IgD-negative memory B cell (primary cell): ENCODE measurements around the gene ZNF629. TPM values are rescaled to one million over a fixed set of nuclear protein-coding genes. Genes with fewer than 3 reads are reported as not detected.
A peak's percentile ranks its signal among the peaks of the same experiment; 100 is the strongest.

Experiments used
- H3K27ac Mint-ChIP-seq, 3 donors: one replicate each; pipeline ENCODE4 v1.8.0; 2020 to 2022; ENCODE audit warnings: mild to moderate bottlenecking in 3 of 3, mixed read lengths in 3 of 3, moderate library complexity in 1 of 3
- H3K27me3 Mint-ChIP-seq: one replicate; pipeline ENCODE4 v1.8.0; 2021; ENCODE audit warnings: mixed read lengths
- H3K36me3 Mint-ChIP-seq: one replicate; pipeline ENCODE4 v1.8.0; 2020; ENCODE audit warnings: mild to moderate bottlenecking, mixed read lengths
- H3K4me1 Mint-ChIP-seq, 3 donors: one replicate each; pipeline ENCODE4 v1.8.0; 2020 to 2022; ENCODE audit warnings: mixed read lengths in 3 of 3, mild to moderate bottlenecking in 1 of 3
- H3K4me3 Mint-ChIP-seq, 4 donors: one replicate each; pipeline ENCODE4 v1.8.0; 2020 to 2022; ENCODE audit warnings: mild to moderate bottlenecking in 4 of 4, mixed read lengths in 4 of 4, moderate library complexity in 3 of 4
- H3K9me3 Mint-ChIP-seq, 3 donors: one replicate each; pipeline ENCODE4 v1.8.0; 2020 to 2021; ENCODE audit warnings: mixed read lengths in 3 of 3, mild to moderate bottlenecking in 1 of 3
- polyA plus RNA-seq: library from polyadenylated mRNA; unstranded; fragments of 300-500 nt; fragmentation: Illumina TruSeq; gene quantifications from one replicate; pipeline ENCODE4 v1.2.3, GENCODE V29; 2021

The ZNF629 gene
- polyA plus RNA-seq, 1 donor from 2014 or later = 0.30 TPM

DNA sequence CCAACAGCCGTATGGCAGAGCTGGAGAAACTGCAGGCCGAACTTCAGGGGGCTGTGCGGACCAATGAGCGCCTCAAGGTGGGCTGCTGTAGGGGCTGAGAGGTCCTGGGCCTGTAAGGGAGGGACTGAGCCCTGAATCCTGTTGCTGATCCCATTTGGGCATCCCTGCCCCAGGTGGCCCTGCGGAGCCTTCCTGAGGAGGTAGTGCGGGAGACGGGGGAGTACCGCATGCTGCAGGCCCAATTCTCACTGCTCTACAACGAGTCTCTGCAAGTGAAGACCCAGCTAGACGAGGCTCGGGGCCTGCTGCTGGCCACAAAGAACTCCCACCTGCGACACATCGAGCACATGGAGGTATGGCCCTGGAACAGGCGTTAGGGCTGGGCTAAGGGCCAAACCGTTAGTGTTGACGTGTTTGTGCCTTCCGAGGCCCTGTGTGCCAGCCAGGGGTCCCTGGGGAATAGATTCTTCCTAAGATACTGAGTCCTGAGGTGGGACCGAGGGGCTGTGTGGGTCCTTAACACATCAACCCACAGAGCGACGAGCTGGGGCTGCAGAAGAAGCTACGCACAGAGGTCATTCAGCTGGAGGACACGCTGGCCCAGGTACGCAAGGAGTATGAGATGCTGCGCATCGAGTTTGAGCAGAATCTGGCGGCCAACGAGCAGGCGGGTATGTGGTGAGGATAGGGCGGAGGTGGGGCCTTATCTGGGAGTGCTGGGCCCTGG is 20.6 kb downstream of the ZNF629 start:
- no peaks in the 10 kb centered on the region for H3K27me3 Mint-ChIP-seq
- H3K9me3 Mint-ChIP-seq = no peaks in the 10 kb centered on the region
- H3K27ac Mint-ChIP-seq = peak overlapping the region in 1 of 3 donors; percentile 55
- peaks cover 5% of the 10 kb centered on the region for H3K36me3 Mint-ChIP-seq
- H3K4me1 Mint-ChIP-seq = peaks cover 14 to 38% (median 29%) of the 10 kb centered on the region in 3 donors
- H3K4me3 Mint-ChIP-seq = no peak overlapping the region

GRCh38 chr16:30764816-30765465 is 22.1 kb downstream of the ZNF629 start:
- peaks cover 3% of the 10 kb centered on the region for H3K36me3 Mint-ChIP-seq
- H3K9me3 Mint-ChIP-seq = no peaks in the 10 kb centered on the region
- peaks cover 23 to 47% (median 38%) of the 10 kb centered on the region in 3 donors for H3K4me1 Mint-ChIP-seq
- peak overlapping the region in 1 of 4 donors; percentile 32 for H3K4me3 Mint-ChIP-seq
- H3K27ac Mint-ChIP-seq = no peak overlapping the region
- no peaks in the 10 kb centered on the region for H3K27me3 Mint-ChIP-seq

DNA sequence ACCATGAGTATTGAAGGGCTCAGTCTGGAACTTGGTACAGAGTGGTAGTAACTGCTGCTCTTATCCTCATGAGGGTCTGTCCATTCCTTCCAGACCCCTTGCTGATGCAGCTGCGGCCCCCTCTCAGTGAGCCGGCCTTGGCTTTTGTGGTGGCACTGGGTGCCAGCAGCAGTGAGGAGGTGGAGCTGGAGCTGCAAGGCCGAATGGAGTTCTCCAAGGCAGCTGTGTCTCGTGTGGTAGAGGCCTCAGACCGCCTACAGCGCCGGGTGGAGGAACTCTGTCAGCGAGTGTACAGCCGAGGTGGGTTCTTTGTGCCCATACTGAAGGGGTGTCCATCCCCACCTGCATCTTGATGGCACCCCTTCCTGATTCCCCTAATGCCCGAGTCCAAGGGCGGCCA is 22.9 kb downstream of the ZNF629 start:
- H3K4me1 Mint-ChIP-seq = peaks cover 20 to 50% (median 36%) of the 10 kb centered on the region in 3 donors
- H3K27ac Mint-ChIP-seq = peak overlapping the region in 2 of 3 donors; percentile 50 to 52
- peaks cover 3% of the 10 kb centered on the region for H3K36me3 Mint-ChIP-seq
- H3K9me3 Mint-ChIP-seq = no peaks in the 10 kb centered on the region
- H3K4me3 Mint-ChIP-seq = peak overlapping the region in 2 of 4 donors; percentile 75 to 80
- H3K27me3 Mint-ChIP-seq = no peaks in the 10 kb centered on the region

GRCh38 chr16:30762991-30763725 is 23.8 kb downstream of the ZNF629 start:
- Mint-ChIP-seq H3K36me3 (peaks cover 2% of the 10 kb centered on the region), H3K27ac (peak overlapping the region; percentile 93 to 95 (median 95)), H3K27me3 (no peaks in the 10 kb centered on the region), H3K9me3 (no peaks in the 10 kb centered on the region), H3K4me3 (peak overlapping the region; percentile 95 to 99 (median 98)), H3K4me1 (peaks cover 26 to 56% (median 36%) of the 10 kb centered on the region in 3 donors)

- Mint-ChIP-seq H3K4me3 (peak within 1 kb of the TSS; percentile 95 to 99 (median 98)), H3K4me1 (peaks cover 20 to 48% (median 30%) of the 10 kb centered on the region in 3 donors), H3K27ac (peak within 1 kb of the TSS; percentile 93 to 95 (median 95)), H3K36me3 (peaks cover 2% of the 10 kb centered on the region), H3K27me3 (no peaks in the 10 kb centered on the region), H3K9me3 (no peaks in the 10 kb centered on the region)
These were observed 24.8 kb downstream of the ZNF629 start, which contains the start of the genes CFAP119 and RNF40 for GRCh38 chr16:30761928-30762902. CFAP119 (minus strand) TSS chr16:30762062; CDS start chr16:30761748, 314 bp downstream. RNF40 (plus strand) TSS chr16:30762322; CDS start chr16:30762546, 224 bp downstream.

GRCh38 chr16:30761427-30761927 is 25.5 kb downstream of the ZNF629 start:
- H3K4me3 Mint-ChIP-seq = peak overlapping the region; percentile 95 to 99 (median 98)
- H3K4me1 Mint-ChIP-seq = peaks cover 20 to 45% (median 27%) of the 10 kb centered on the region in 3 donors
- H3K9me3 Mint-ChIP-seq = no peaks in the 10 kb centered on the region
- peak overlapping the region; percentile 93 to 95 (median 95) for H3K27ac Mint-ChIP-seq
- no peaks in the 10 kb centered on the region for H3K27me3 Mint-ChIP-seq
- no peaks in the 10 kb centered on the region for H3K36me3 Mint-ChIP-seq

- H3K9me3 Mint-ChIP-seq = no peaks in the 10 kb centered on the region
- H3K27me3 Mint-ChIP-seq = no peaks in the 10 kb centered on the region
- peaks cover 20 to 45% (median 27%) of the 10 kb centered on the region in 3 donors for H3K4me1 Mint-ChIP-seq
- peak overlapping the region; percentile 39 to 95 (median 95) for H3K27ac Mint-ChIP-seq
- peak overlapping the region; percentile 95 to 99 (median 98) for H3K4me3 Mint-ChIP-seq
- no peaks in the 10 kb centered on the region for H3K36me3 Mint-ChIP-seq
These were observed 26.2 kb downstream of the ZNF629 start for GRCh38 chr16:30760577-30761426.

DNA sequence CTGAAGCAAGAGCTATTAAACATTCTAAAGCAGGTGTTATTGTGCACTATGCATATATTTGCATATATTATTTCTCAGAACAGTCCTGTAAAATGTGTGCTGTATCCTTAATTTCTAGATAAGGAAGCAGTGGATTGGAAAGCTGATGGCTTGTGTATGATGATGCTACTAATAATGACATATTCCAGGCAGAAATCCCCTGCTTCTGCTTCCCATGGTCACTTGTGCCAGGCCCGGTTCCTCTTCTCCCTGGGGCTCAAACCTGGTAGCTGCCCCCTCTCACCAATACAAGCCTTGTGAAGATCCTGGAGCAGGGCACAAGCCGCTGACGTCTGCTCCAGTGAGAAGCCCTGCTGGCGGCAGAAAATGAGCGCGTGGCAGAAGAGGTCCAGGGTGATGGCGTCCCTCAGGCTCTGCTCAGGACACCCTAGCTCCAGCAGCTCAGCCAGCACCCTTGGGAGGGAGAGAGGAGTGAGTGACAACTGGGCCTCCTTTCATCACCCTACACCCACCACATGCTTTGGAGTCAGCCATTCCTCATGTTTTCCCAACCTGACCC is 26.9 kb downstream of the ZNF629 start:
- H3K36me3 Mint-ChIP-seq = no peaks in the 10 kb centered on the region
- peaks cover 20 to 41% (median 27%) of the 10 kb centered on the region in 3 donors for H3K4me1 Mint-ChIP-seq

DNA sequence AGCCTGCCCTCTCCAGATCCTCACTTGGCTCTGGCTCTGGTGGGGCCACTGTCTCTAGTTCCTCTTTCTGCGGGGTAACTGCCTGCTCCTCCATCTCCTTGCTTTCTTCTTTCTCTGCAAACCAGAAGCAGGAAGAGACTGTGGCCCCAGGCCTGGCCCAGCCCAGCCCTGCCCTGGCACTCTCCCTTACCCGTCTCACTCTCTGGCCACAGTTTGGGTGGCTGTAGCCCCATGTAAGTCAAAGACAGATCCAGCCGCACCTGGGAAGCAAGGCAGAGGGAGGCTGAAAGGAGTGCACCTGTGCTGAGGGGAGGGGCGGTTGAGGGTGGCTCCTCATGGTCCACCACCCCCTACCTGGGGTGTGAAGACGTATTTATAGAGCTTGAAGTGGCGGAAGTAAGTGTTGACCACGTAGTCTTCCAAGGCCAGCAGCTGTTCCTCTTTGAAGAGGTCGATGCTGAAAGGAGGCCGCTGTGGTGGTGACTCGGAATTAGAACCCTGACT is 28.0 kb downstream of the ZNF629 start:
- H3K36me3 Mint-ChIP-seq = no peaks in the 10 kb centered on the region
- peak overlapping the region in 2 of 3 donors; percentile 81 to 87 for H3K27ac Mint-ChIP-seq

More for the DNA sequence above, 26.9 kb downstream of the ZNF629 start:
- Mint-ChIP-seq H3K4me3 (peak overlapping the region in 2 of 4 donors; percentile 80 to 98), H3K27me3 (no peaks in the 10 kb centered on the region), H3K27ac (peak overlapping the region in 1 of 3 donors; percentile 39), H3K9me3 (no peaks in the 10 kb centered on the region)

DNA sequence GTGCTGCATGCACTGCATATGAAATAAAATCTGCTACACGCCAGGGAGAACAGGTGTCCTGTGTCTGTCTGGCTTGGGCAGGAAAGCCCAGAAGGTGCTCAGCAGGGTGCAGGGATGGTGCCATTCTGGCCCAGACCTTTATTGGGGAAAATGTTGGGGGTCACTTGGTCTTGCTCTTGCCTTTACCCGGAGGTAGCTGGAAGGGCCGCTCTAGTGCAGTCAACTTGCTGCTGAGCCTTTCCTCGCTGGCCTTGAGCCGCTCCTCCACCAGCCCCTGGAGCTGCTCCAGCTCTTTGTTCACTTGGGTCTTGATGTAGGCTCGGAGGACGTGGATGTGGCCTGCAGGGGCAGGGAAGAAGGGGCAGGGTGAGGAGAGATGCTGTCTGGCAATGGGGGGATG is 29.7 kb downstream of the ZNF629 start:
- Mint-ChIP-seq H3K27ac (peak overlapping the region in 1 of 3 donors; percentile 10), H3K4me1 (peaks cover 17 to 32% (median 20%) of the 10 kb centered on the region in 3 donors), H3K4me3 (peak overlapping the region in 1 of 4 donors; percentile 57), H3K27me3 (no peaks in the 10 kb centered on the region), H3K9me3 (no peaks in the 10 kb centered on the region), H3K36me3 (no peaks in the 10 kb centered on the region)

More for the DNA sequence above, 28.0 kb downstream of the ZNF629 start:
- peak overlapping the region in 2 of 4 donors; percentile 49 to 98 for H3K4me3 Mint-ChIP-seq
- H3K27me3 Mint-ChIP-seq = no peaks in the 10 kb centered on the region
- H3K4me1 Mint-ChIP-seq = peaks cover 20 to 41% (median 27%) of the 10 kb centered on the region in 3 donors
- H3K9me3 Mint-ChIP-seq = no peaks in the 10 kb centered on the region

GRCh38 chr16:30756781-30757100 is 30.3 kb downstream of the ZNF629 start:
- Mint-ChIP-seq H3K27ac (peak overlapping the region in 2 of 3 donors; percentile 10 to 16), H3K36me3 (no peaks in the 10 kb centered on the region), H3K4me3 (no peak overlapping the region), H3K27me3 (no peaks in the 10 kb centered on the region), H3K9me3 (no peaks in the 10 kb centered on the region), H3K4me1 (peaks cover 15 to 26% (median 16%) of the 10 kb centered on the region in 3 donors)

DNA sequence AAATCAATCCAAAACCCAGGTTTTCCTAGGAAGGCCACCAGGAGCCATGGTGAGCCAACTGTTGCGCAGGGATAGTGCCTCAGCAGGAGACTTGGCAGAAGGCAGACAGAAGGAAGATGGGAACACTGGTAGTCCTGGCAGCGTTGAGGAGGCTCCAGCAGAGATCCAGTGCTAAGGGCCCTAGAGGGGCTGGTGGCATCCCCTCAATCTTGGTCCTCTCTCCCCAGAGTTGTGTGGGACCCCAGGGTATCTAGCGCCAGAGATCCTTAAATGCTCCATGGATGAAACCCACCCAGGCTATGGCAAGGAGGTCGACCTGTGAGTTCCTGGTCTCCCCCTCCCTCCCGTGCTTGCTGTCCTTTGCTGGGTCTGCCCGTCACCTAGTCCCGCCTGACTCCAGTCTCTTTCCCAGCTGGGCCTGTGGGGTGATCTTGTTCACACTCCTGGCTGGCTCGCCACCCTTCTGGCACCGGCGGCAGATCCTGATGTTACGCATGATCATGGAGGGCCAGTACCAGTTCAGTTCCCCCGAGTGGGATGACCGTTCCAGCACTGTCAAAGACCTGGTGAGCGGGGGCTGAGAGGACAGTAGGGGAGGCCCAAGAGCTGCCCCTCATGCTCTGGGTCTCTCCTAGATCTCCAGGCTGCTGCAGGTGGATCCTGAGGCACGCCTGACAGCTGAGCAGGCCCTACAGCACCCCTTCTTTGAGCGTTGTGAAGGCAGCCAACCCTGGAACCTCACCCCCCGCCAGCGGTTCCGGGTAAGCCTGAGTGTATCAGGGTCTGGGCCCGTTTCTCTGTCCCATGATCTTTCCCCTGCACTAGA is 30.8 kb downstream of the ZNF629 start:
- Mint-ChIP-seq H3K36me3 (no peaks in the 10 kb centered on the region), H3K4me1 (peaks cover 15 to 22% (median 16%) of the 10 kb centered on the region in 3 donors), H3K27me3 (no peaks in the 10 kb centered on the region), H3K4me3 (peak overlapping the region in 2 of 4 donors; percentile 48 to 52), H3K27ac (peak overlapping the region in 1 of 3 donors; percentile 16), H3K9me3 (no peaks in the 10 kb centered on the region)
